ENCODE results near the gene EXOC3. TPM values are rescaled to one million over a fixed set of nuclear protein-coding genes. Genes with fewer than 3 reads are reported as not detected.

Gene EXOC3
- total and polyA plus RNA-seq, 2 of the 4 experiments (the other 2 are of a cell fraction), result 35.1 to 47.5 TPM

- no peak overlapping the region for H3K27ac ChIP-seq (ENCODE audit: insufficient read depth, low read length)
- H2BK20ac ChIP-seq (ENCODE audit: low read depth, low read length), result no peak overlapping the region
- no peak overlapping the region for H2AK9ac ChIP-seq (replicated peaks; ENCODE audit: low read depth, low read length, poor library complexity)
- DNase-seq (no peak), ATAC-seq (ENCODE audit: low read depth) (no peak)
- dilution Hi-C loops (cut with HindIII; ENCODE audit: low sequenced_read_pairs, unreplicated experiment), result no loop called here
- H2BK15ac ChIP-seq (ENCODE audit: low read depth, low read length), result no peak overlapping the region
- H4K91ac ChIP-seq (ENCODE audit: insufficient read depth, low read depth, low read length), result no peak overlapping the region
- H3K4ac ChIP-seq (ENCODE audit: low read depth, low read length), result no peak overlapping the region
- H3K36me3 ChIP-seq (ENCODE audit: control insufficient read depth, insufficient read depth, low read length), result no peaks in the 10 kb centered on the region
- no peaks in the 10 kb centered on the region for H3K79me1 ChIP-seq (ENCODE audit: low read depth in 1 of 2, low read length in 2 of 2)
- BruUV-seq (replicated peaks), result no TSS peak
- 72% methylated on average over 28 of the region's 40 CpGs; no CpG with 5 or more reads in 1 of the 2 experiments for WGBS, 2 experiments (ENCODE audit: extremely low coverage in 2 of 2, insufficient read length in 1 of 2)
- H4K5ac ChIP-seq (ENCODE audit: low read depth, low read length), result no peak overlapping the region
- peaks cover 58% of the 10 kb centered on the region for H3K27me3 ChIP-seq (ENCODE audit: control insufficient read depth, insufficient read depth, low read length)
- H3K14ac ChIP-seq (replicated peaks; ENCODE audit: low read depth, low read length), result no peak overlapping the region
- H3K18ac ChIP-seq (ENCODE audit: low read depth, low read length), result no peak overlapping the region
- H2BK120ac ChIP-seq (ENCODE audit: low read depth, low read length), result no peak overlapping the region
- H3K23ac ChIP-seq (ENCODE audit: low read depth, low read length), result no peak overlapping the region
- H3K4me1 ChIP-seq (ENCODE audit: control insufficient read depth, insufficient read depth, low read length), result no peaks in the 10 kb centered on the region
- ChIA-PET CTCF (no interaction called here), POLR2A (ENCODE audit: unreplicated experiment) (no interaction called here)
- H2AK5ac ChIP-seq (ENCODE audit: low read depth, low read length), result no peak overlapping the region
- no peaks in the 10 kb centered on the region for H3K9me1 ChIP-seq (ENCODE audit: insufficient read depth, low read length)
- no peak overlapping the region for H2BK5ac ChIP-seq (ENCODE audit: low read depth, low read length, poor library complexity, severe bottlenecking)
- no peak overlapping the region for H3K9ac ChIP-seq (ENCODE audit: low read depth, low read length)
- TF ChIP-seq MAFK (IDR thresholded peaks at IDR 0.05; ENCODE audit: low read depth, low read length), result no peak
- TF ChIP-seq NFE2L2 (IDR thresholded peaks at IDR 0.05; ENCODE audit: low read depth, low read length), result no peak
- no peak for TF ChIP-seq ELK1 (IDR thresholded peaks at IDR 0.05; ENCODE audit: borderline replicate concordance, low read depth, low read length)
- TF ChIP-seq RFX5 (IDR thresholded peaks at IDR 0.05; ENCODE audit: low read depth, low read length), result no peak
- TF ChIP-seq RAD21 (IDR thresholded peaks at IDR 0.05; ENCODE audit: low read length), result no peak
- TF ChIP-seq BHLHE40 (IDR thresholded peaks at IDR 0.05; ENCODE audit: low read depth, low read length), result no peak
- no peak for TF ChIP-seq CTCF (conservative IDR thresholded peaks at IDR 0.05; ENCODE audit: low read depth, low read length)
- TF ChIP-seq POLR2A (IDR thresholded peaks at IDR 0.05; ENCODE audit: low read depth, low read length), result no peak
- no peak for TF ChIP-seq CHD1 (IDR thresholded peaks at IDR 0.05; ENCODE audit: low read depth, low read length)
- TF ChIP-seq MAZ (IDR thresholded peaks at IDR 0.05; ENCODE audit: borderline replicate concordance, low read depth, low read length), result no peak
- no peak for TF ChIP-seq RCOR1 (IDR thresholded peaks at IDR 0.05; ENCODE audit: insufficient replicate concordance, low read length)
- TF ChIP-seq FOS (IDR thresholded peaks at IDR 0.05; ENCODE audit: low read depth, low read length), result no peak
- no peak for TF ChIP-seq MXI1 (IDR thresholded peaks at IDR 0.05; ENCODE audit: borderline replicate concordance, low read depth, low read length)
- TF ChIP-seq USF2 (IDR thresholded peaks at IDR 0.05; ENCODE audit: low read depth, low read length), result no peak
- no peak for TF ChIP-seq CEBPB (IDR thresholded peaks at IDR 0.05; ENCODE audit: low read depth, low read length)
- no peak for TF ChIP-seq SMC3 (IDR thresholded peaks at IDR 0.05; ENCODE audit: low read depth, low read length)
- no peaks in the 10 kb centered on the region for H4K20me1 ChIP-seq (ENCODE audit: insufficient read depth, low read length)
- no peak overlapping the region for H3K4me2 ChIP-seq (ENCODE audit: low read depth, low read length)
- in situ Hi-C loops (cut with MboI; ENCODE audit: low sequenced_read_pairs), result no loop called here
- H4K8ac ChIP-seq (ENCODE audit: low read depth in 2 of 2, low read length in 2 of 2), result no peak overlapping the region
- no peak overlapping the region for H3K56ac ChIP-seq (ENCODE audit: extremely low read depth, insufficient read depth, low read length)
- no peak overlapping the region for H3K4me3 ChIP-seq (ENCODE audit: insufficient read depth, low read depth, low read length)
- intact Hi-C loops (cut with micrococcal nuclease), result no loop called here
- H2AFZ ChIP-seq (replicated peaks; ENCODE audit: low read length, poor library complexity), result no peak overlapping the region
- H3K9me3 ChIP-seq (ENCODE audit: control insufficient read depth, insufficient read depth, low read length), result no peaks in the 10 kb centered on the region; the same call in 1 of the 2 replicates
Observed at GRCh38 chr5:497871-498509, 55.0 kb downstream of the EXOC3 start.
